Upper lobe of right lung (tissue), 1 donor: ENCODE data around the gene RIT1. TPM values are rescaled to one million over a fixed set of nuclear protein-coding genes. Genes with fewer than 3 reads are reported as not detected.

Source experiments
- ATAC-seq: fragments of 200-7000 bp; cut with Tn5 transposase; one replicate; pipeline ENCODE4 v1.9.1; 2020; ENCODE audit warnings: mild to moderate bottlenecking, moderate library complexity
- DNase-seq: peaks from one replicate; pipeline ENCODE4 v3.0.0-alpha.2; 2020
- H3K27ac ChIP-seq: fragments of 200-600 bp; one replicate; pipeline ENCODE4 v1.8.0; 2022
- H3K27me3 ChIP-seq: fragments of 200-600 bp; one replicate; pipeline ENCODE4 v1.8.0; 2022; ENCODE audit warnings: mild to moderate bottlenecking
- H3K36me3 ChIP-seq: fragments of 200-600 bp; one replicate; pipeline ENCODE4 v1.8.0; 2022
- H3K4me1 ChIP-seq: fragments of 200-600 bp; one replicate; pipeline ENCODE4 v1.8.0; 2022
- H3K4me3 ChIP-seq: fragments of 200-600 bp; one replicate; pipeline ENCODE4 v1.8.0; 2022; ENCODE audit warnings: mild to moderate bottlenecking
- H3K9me3 ChIP-seq: fragments of 200-600 bp; one replicate; pipeline ENCODE4 v1.8.0; 2022
- intact Hi-C: fragments of 100-400 bp; cut with DNase I; formaldehyde crosslinking; loops from one replicate; pipeline ENCODE4 v1.11.0; 2022
- total RNA-seq: library from RNA; stranded (reverse); fragmentation: NEBNext Ultra II Directional; extraction: Animal tissue kit (Norgen Biotek cat#: 25700); gene quantifications from one replicate; pipeline ENCODE4 v1.2.1, GENCODE V29; 2021
- TF ChIP-seq, protein P1 (sequence below): fragments of 200-600 bp; IDR thresholded peaks from one replicate; pipeline ENCODE4 v1.8.0; 2022; ENCODE audit warnings: antibody characterized with exemption
- donor health status: DM: no; HTN: yes; CAD: no; lungs with severe emphysema.

The RIT1 gene
- total RNA-seq, 1 donor from 2014 or later: 49.9 TPM

DNA sequence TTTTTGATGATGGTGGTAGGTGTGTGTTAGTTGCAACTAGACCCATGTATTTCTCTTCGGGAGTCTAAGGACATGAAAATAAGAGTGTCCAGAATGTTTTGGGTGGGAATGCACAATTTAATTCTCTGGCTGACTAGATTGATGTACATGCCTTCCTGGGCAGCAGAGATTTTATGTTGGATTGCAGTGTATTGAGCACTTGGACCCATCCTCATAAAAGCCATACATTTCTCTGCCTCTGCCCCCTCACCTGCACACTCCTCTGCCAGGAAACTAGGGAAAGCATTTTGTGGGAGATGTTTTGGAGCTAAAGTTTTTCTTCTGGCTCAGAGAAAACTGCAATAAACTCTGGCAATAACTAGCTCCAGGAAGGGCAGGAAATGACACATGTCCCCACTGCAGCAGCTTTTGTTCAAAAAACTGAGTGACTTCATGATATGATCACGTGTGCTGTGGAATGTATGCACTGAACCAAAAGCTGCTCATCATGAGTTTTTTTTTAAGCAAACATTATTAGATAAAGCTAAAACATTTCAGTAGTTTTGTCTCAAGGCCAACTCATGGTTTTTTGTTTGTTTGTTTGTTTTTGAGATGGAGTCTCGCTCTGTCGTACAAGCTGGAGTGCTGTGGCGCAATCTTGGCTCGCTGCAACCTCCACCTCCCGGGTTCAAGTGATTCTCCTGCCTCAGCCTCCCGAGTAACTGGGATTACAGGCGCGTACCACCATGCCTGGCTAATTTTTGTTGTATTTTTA is 17.6 kb downstream of the RIT1 start:
- Histone ChIP-seq H3K27me3 (no peaks in the 10 kb centered on the region), H3K4me1 (peaks cover 12% of the 10 kb centered on the region), H3K9me3 (no peaks in the 10 kb centered on the region), H3K36me3 (peaks cover 28% of the 10 kb centered on the region), H3K4me3 (no peak overlapping the region), H3K27ac (peak overlapping the region; percentile 56)
- intact Hi-C loops: no loop called here
- ATAC-seq (peak; percentile 65), DNase-seq (no peak)
- TF ChIP-seq, protein P1, sequence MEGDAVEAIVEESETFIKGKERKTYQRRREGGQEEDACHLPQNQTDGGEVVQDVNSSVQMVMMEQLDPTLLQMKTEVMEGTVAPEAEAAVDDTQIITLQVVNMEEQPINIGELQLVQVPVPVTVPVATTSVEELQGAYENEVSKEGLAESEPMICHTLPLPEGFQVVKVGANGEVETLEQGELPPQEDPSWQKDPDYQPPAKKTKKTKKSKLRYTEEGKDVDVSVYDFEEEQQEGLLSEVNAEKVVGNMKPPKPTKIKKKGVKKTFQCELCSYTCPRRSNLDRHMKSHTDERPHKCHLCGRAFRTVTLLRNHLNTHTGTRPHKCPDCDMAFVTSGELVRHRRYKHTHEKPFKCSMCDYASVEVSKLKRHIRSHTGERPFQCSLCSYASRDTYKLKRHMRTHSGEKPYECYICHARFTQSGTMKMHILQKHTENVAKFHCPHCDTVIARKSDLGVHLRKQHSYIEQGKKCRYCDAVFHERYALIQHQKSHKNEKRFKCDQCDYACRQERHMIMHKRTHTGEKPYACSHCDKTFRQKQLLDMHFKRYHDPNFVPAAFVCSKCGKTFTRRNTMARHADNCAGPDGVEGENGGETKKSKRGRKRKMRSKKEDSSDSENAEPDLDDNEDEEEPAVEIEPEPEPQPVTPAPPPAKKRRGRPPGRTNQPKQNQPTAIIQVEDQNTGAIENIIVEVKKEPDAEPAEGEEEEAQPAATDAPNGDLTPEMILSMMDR: no peak

DNA sequence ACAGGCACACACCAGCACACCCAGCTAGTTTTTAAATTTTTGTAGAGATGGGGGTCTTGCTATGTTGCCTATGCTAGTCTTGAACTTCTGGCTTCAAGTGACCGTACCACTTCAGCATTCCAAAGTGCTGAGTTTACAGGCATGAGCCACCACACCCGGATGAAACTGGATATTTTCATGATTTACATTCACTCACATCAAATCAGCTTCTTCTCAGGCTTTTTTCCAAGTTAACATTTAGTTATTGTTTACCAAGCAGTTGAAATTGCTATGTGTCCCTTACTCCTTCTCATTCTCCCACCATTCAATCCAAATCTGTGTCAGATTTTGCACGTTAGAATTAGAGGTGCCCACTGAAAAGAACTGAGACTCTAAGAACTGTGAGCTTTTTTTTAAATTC is 18.4 kb downstream of the RIT1 start:
- intact Hi-C loops: no loop called here
- Histone ChIP-seq H3K27ac (peak overlapping the region; percentile 56), H3K9me3 (no peaks in the 10 kb centered on the region), H3K4me1 (peaks cover 12% of the 10 kb centered on the region), H3K27me3 (no peaks in the 10 kb centered on the region), H3K4me3 (no peak overlapping the region), H3K36me3 (peaks cover 20% of the 10 kb centered on the region)
- DNase-seq (no peak), ATAC-seq (peak; percentile 23)
- TF ChIP-seq, protein P1: no peak

DNA sequence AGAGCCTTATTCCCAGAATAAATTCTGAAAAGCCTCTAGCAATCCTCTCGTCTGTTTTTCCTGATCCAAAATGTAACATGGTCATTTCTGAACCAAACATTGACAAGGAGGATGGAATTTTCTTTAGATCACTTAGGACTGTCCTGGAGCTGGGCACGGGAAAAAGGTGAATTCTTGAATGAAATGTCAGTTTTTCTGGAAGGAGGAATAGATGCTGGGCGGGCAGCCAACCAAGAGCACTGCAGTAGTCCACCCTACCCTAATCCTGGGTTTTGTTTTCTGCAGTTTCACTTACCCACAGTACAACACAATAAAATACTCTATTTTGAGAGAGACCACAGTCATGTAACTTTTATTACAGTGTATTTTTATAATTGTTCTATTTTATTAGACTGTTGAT is 20.9 kb downstream of the RIT1 start:
- H3K4me3 ChIP-seq: no peak overlapping the region
- no peak overlapping the region for H3K27ac ChIP-seq

DNA sequence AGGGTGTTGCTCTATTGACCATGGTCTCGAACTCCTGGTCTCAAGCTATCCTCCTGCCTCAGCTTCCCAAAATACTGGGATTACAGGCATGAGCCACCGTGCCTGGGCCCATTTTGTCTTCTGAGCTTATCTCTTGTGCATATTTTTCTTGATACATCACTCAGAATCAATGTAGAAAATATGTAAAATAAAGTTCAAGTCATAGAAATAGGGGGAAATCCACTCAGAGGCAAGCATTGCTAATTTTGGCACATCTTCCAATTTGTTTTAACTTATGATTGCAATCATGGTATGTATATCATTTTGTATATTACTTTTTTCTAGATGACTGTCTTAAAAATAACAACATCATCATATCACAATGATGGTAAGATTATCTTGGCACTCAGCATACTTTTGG is 21.6 kb downstream of the RIT1 start:
- Histone ChIP-seq H3K27ac (no peak overlapping the region), H3K27me3 (no peaks in the 10 kb centered on the region), H3K9me3 (no peaks in the 10 kb centered on the region), H3K4me1 (peaks cover 12% of the 10 kb centered on the region), H3K36me3 (no peaks in the 10 kb centered on the region), H3K4me3 (no peak overlapping the region)
- intact Hi-C loops: no loop called here
- DNase-seq (no peak), ATAC-seq (no peak)
- TF ChIP-seq, protein P1: no peak

More for the DNA sequence above, 20.9 kb downstream of the RIT1 start:
- TF ChIP-seq, protein P1: no peak
- ATAC-seq (no peak), DNase-seq (no peak)
- Histone ChIP-seq H3K27me3 (no peaks in the 10 kb centered on the region), H3K9me3 (no peaks in the 10 kb centered on the region), H3K36me3 (no peaks in the 10 kb centered on the region), H3K4me1 (peaks cover 12% of the 10 kb centered on the region)
- intact Hi-C loops: no loop called here

DNA sequence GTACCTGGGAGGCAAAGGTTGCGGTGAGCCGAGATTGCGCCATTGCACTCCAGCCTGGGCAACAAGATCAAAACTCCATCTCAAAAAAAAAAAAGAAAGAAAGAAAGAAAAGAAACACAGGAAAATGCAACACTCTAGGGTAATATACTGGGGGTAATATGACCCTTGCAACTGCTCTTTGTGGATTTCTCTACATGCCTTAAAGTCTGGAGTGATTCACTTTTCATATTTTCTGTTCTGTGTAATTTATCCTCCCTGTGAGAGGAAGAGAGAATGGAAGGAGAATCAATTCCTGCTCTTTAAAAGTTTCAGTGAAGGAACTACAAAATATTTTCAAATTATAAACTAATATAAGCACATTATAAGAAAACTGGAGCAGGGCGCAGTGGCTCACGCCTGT is 22.7 kb downstream of the RIT1 start:
- Histone ChIP-seq H3K27ac (no peak overlapping the region), H3K36me3 (no peaks in the 10 kb centered on the region), H3K27me3 (no peaks in the 10 kb centered on the region), H3K9me3 (no peaks in the 10 kb centered on the region), H3K4me3 (no peak overlapping the region), H3K4me1 (peaks cover 6% of the 10 kb centered on the region)
- TF ChIP-seq, protein P1: no peak
- ATAC-seq (no peak), DNase-seq (no peak)
- intact Hi-C loops: no loop called here

DNA sequence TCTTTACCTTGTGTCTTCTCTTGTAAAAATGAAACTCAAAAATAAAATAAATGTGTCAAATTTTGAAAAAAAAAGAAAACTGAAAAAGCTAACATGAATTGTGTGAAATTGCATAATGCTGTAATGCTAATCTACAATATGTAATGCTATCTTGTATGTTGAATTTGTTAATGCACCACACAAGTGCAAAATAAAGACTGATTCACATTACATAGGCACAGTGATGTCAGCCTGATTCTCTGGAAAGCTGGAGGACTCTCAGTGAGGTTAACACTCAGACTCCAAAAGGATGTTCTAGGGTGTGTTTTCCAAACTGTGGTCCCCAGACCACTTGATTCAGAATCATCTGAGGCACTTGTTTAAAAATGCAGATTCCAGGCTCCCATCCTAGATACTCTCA is 26.2 kb downstream of the RIT1 start:
- no peak for DNase-seq
- ATAC-seq: no peak
- H3K4me1 ChIP-seq: no peaks in the 10 kb centered on the region
- H3K27me3 ChIP-seq: no peaks in the 10 kb centered on the region
- intact Hi-C loops: no loop called here
- no peak overlapping the region for H3K4me3 ChIP-seq
- H3K36me3 ChIP-seq: peaks cover 5% of the 10 kb centered on the region
- TF ChIP-seq, protein P1: no peak
- H3K9me3 ChIP-seq: no peaks in the 10 kb centered on the region
- H3K27ac ChIP-seq: no peak overlapping the region
